GM10266 (cell line): Measurements from ENCODE around the gene MOSMO.

Source experiments
- DNase-seq: peaks from one replicate; pipeline ENCODE4 v3.0.0; 2012; ENCODE audit errors: extremely low spot score
- CTCF ChIP-seq: IDR thresholded peaks from 2 replicates; pipeline ENCODE4 v1.5.1; 2012; ENCODE audit warnings: mild to moderate bottlenecking, low read depth; ENCODE audit not compliant: control insufficient read depth, insufficient read depth; ENCODE audit errors: missing control alignments

Gene MOSMO

GRCh38 chr16:22007509-22008214, at the start of gene MOSMO:
Gene MOSMO (plus strand): TSS chr16:22008111. CDS start chr16:22008302, 191 bp downstream.
- peak; percentile 91 for DNase-seq

GRCh38 chr16:21959050-21959449, 48.9 kb upstream of the MOSMO start:
- no peak for TF ChIP-seq CTCF
- DNase-seq = no peak

More at GRCh38 chr16:22007509-22008214, at the start of gene MOSMO:
- TF ChIP-seq CTCF = no peak

- no peak for TF ChIP-seq CTCF
- DNase-seq = no peak
Observed at GRCh38 chr16:21962475-21962874, 45.4 kb upstream of the MOSMO start.

- no peak for TF ChIP-seq CTCF
Observed at GRCh38 chr16:21963887-21964286, 44.0 kb upstream of the MOSMO start.

GRCh38 chr16:21964353-21964752, 43.6 kb upstream of the MOSMO start:
- DNase-seq = no peak
- no peak for TF ChIP-seq CTCF

More at GRCh38 chr16:21963887-21964286, 44.0 kb upstream of the MOSMO start:
- DNase-seq = no peak

- DNase-seq = no peak
- TF ChIP-seq CTCF = no peak
Observed at GRCh38 chr16:21971856-21972255, 36.1 kb upstream of the MOSMO start.

- TF ChIP-seq CTCF = no peak
- DNase-seq = no peak
Observed at GRCh38 chr16:21973945-21974344, 34.0 kb upstream of the MOSMO start.
